GM06990 (cell line): ENCODE measurements around the gene OR51E2.

Source experiments
- DNase-seq: peaks from one replicate; pipeline ENCODE4 v3.0.0-alpha.2; 2011; ENCODE audit not compliant: insufficient read length; ENCODE audit errors: extremely low read depth
- H3K27me3 ChIP-seq: replicated peaks from 2 replicates; pipeline ENCODE4 v1.6.0; 2011; ENCODE audit warnings: low read length; ENCODE audit not compliant: control insufficient read depth, insufficient read depth
- H3K36me3 ChIP-seq: 2 replicates; pipeline ENCODE4 v1.5.1; 2011; ENCODE audit warnings: low read length; ENCODE audit not compliant: control insufficient read depth, insufficient read depth
- H3K4me3 ChIP-seq: replicated peaks from 2 replicates; pipeline ENCODE4 v1.5.1; 2011; ENCODE audit warnings: low read depth, mild to moderate bottlenecking, control low read depth, low read length
- CTCF ChIP-seq: IDR thresholded peaks from 2 replicates; pipeline ENCODE4 v1.5.1; 2011; ENCODE audit warnings: low read length, control low read depth, mild to moderate bottlenecking, inconsistent platforms; ENCODE audit not compliant: insufficient read depth, poor library complexity, severe bottlenecking

The OR51E2 gene

GRCh38 chr11:4662876-4663275 lies 34.8 kb downstream of the OR51E2 start:
- DNase-seq = no peak

GRCh38 chr11:4658629-4659445 lies 38.8 kb downstream of the OR51E2 start:
- no peak for DNase-seq
- H3K36me3 ChIP-seq = no peaks in the 10 kb centered on the region
- no peaks in the 10 kb centered on the region for H3K27me3 ChIP-seq
- TF ChIP-seq CTCF = no peak
- H3K4me3 ChIP-seq = no peak overlapping the region

More at GRCh38 chr11:4662876-4663275, 34.8 kb downstream of the OR51E2 start:
- no peak overlapping the region for H3K4me3 ChIP-seq
- H3K27me3 ChIP-seq = no peaks in the 10 kb centered on the region
- TF ChIP-seq CTCF = no peak
- H3K36me3 ChIP-seq = no peaks in the 10 kb centered on the region

- DNase-seq = no peak
- H3K27me3 ChIP-seq = no peaks in the 10 kb centered on the region
- no peak overlapping the region for H3K4me3 ChIP-seq
- TF ChIP-seq CTCF = no peak
- no peaks in the 10 kb centered on the region for H3K36me3 ChIP-seq
Measured at GRCh38 chr11:4654635-4655369, 42.9 kb downstream of the OR51E2 start.

- TF ChIP-seq CTCF = no peak
- DNase-seq = no peak
- Histone ChIP-seq H3K4me3 (no peak overlapping the region), H3K27me3 (no peaks in the 10 kb centered on the region; the same call in 1 of the 2 replicates), H3K36me3 (no peaks in the 10 kb centered on the region)
Measured at GRCh38 chr11:4647766-4648165, 49.9 kb downstream of the OR51E2 start.

- no peaks in the 10 kb centered on the region; the same call in 1 of the 2 replicates for H3K27me3 ChIP-seq
- H3K36me3 ChIP-seq = no peaks in the 10 kb centered on the region
- no peak for TF ChIP-seq CTCF
- no peak overlapping the region for H3K4me3 ChIP-seq
- DNase-seq = no peak
Measured at GRCh38 chr11:4645974-4646373, 51.7 kb downstream of the OR51E2 start.
